GM12801 (cell line): ENCODE results near the gene KIF26B.

Experiments
- CTCF ChIP-seq: IDR thresholded peaks from one replicate; pipeline ENCODE4 v1.5.1; 2011; ENCODE audit warnings: control low read depth; ENCODE audit not compliant: insufficient read length; ENCODE audit errors: extremely low read depth

KIF26B gene

GRCh38 chr1:245277276-245277675 lies 122.5 kb downstream of the KIF26B start:
- TF ChIP-seq CTCF: no peak

- TF ChIP-seq CTCF: no peak
These were observed 124.1 kb downstream of the KIF26B start for GRCh38 chr1:245278846-245279245.

GRCh38 chr1:245279346-245279745 lies 124.6 kb downstream of the KIF26B start:
- no peak for TF ChIP-seq CTCF

GRCh38 chr1:245283001-245283400 lies 128.2 kb downstream of the KIF26B start:
- TF ChIP-seq CTCF: no peak

- TF ChIP-seq CTCF: no peak
These were observed 130.4 kb downstream of the KIF26B start for GRCh38 chr1:245285168-245285567.

- no peak for TF ChIP-seq CTCF
These were observed 134.0 kb downstream of the KIF26B start for GRCh38 chr1:245288796-245289195.

GRCh38 chr1:245290836-245291235 lies 136.1 kb downstream of the KIF26B start:
- TF ChIP-seq CTCF: no peak

- TF ChIP-seq CTCF: no peak
These were observed 136.6 kb downstream of the KIF26B start for GRCh38 chr1:245291351-245291750.
